ENCODE results near the gene POP4. TPM values are rescaled to one million over a fixed set of nuclear protein-coding genes. Genes with fewer than 3 reads are reported as not detected.
A peak's percentile ranks its signal among the peaks of the same experiment; 100 is the strongest.

The POP4 gene
- total and polyA plus RNA-seq, 2 of the 8 experiments (the other 6 are each of a cell fraction or from before 2014, with no cell fraction given), result 29.1 to 41.5 TPM

- Histone ChIP-seq H2BK12ac (ENCODE audit: low read depth, low read length) (no peak overlapping the region), H2BK15ac (ENCODE audit: low read length) (no peak overlapping the region), H3K4me3 (ENCODE audit: extremely low read depth in 1 of 4, insufficient read depth in 2 of 4, low read depth in 3 of 4, low read length in 4 of 4) (no peak overlapping the region), H4K20me1 (replicated peaks in 1 of 2; ENCODE audit: control insufficient read depth in 1 of 2, insufficient read depth in 2 of 2, low read length in 2 of 2) (no peaks in the 10 kb centered on the region), H3K18ac (ENCODE audit: extremely low read depth, low read length) (no peak overlapping the region), H3K9ac (replicated peaks in 1 of 4; ENCODE audit: extremely low read depth in 1 of 4, low read depth in 3 of 4, low read length in 3 of 4) (no peak overlapping the region), H2AFZ (ENCODE audit: low read length) (no peak overlapping the region), H3K56ac (replicated peaks; ENCODE audit: insufficient read length, low read depth, low read length) (no peak overlapping the region), H2BK20ac (ENCODE audit: low read length) (no peak overlapping the region), H4K8ac (ENCODE audit: extremely low read depth, insufficient read depth, low read length) (no peak overlapping the region), H3K14ac (ENCODE audit: insufficient read length) (no peak overlapping the region), H3K9me3 (ENCODE audit: insufficient read depth in 2 of 2, low read depth in 1 of 2, low read length in 1 of 2) (no peaks in the 10 kb centered on the region), H4K5ac (ENCODE audit: insufficient read length, low read depth, low read length) (no peak overlapping the region), H2BK5ac (ENCODE audit: low read depth, low read length) (no peak overlapping the region), H2BK120ac (replicated peaks; ENCODE audit: low read depth, low read length) (no peak overlapping the region), H2AK5ac (ENCODE audit: low read depth, low read length) (no peak overlapping the region), H3K4me1 (replicated peaks in 1 of 4; ENCODE audit: control insufficient read depth in 3 of 4, insufficient read depth in 4 of 4, low read length in 3 of 4) (peaks cover 3 to 12% (median 6%) of the 10 kb centered on the region in 4 experiments; a peak in 6 of 7 replicates), H3K27ac (ENCODE audit: low read depth, low read length) (no peak overlapping the region), H3K23me2 (ENCODE audit: low read depth, low read length) (no peaks in the 10 kb centered on the region), H3K4ac (replicated peaks; ENCODE audit: insufficient read length, low read depth, low read length) (no peak overlapping the region), H3K4me2 (ENCODE audit: insufficient read depth in 1 of 2, low read depth in 2 of 2, low read length in 2 of 2) (no peak overlapping the region), H3K79me1 (ENCODE audit: low read depth, low read length) (no peaks in the 10 kb centered on the region), H4K91ac (replicated peaks; ENCODE audit: insufficient read length, low read length) (no peak overlapping the region), H3K27me3 (replicated peaks in 1 of 4; ENCODE audit: control insufficient read depth in 3 of 4, extremely low read depth in 1 of 4, insufficient read depth in 3 of 4, low read length in 3 of 4) (no peaks in the 10 kb centered on the region), H3K79me2 (ENCODE audit: control insufficient read depth in 1 of 2, insufficient read depth in 2 of 2, low read length in 2 of 2) (no peaks in the 10 kb centered on the region), H3K36me3 (ENCODE audit: control insufficient read depth in 2 of 4, insufficient read depth in 4 of 4, low read length in 3 of 4) (no peaks in the 10 kb centered on the region), H3K23ac (ENCODE audit: insufficient read length) (no peak overlapping the region)
- ChIA-PET POLR2A (ENCODE audit: partially characterized antibody) (no interaction called here), CTCF (ENCODE audit: partially characterized antibody) (interaction anchor here (1.1 to 1.7 kb wide), 3 partner anchors 34 to 72 kb away, joined by 3 to 6 read pairs (median 4); partner anchors contain the start of gene POP4)
- FAIRE-seq, result no peak
- whole genome bisulfite sequencing, 2 experiments (ENCODE audit: extremely low coverage in 1 of 2, insufficient coverage in 1 of 2, insufficient read length in 1 of 2, insufficient replicate concordance in 2 of 2, low coverage in 1 of 2, low lambda C conversion rate in 2 of 2, missing lambda C conversion rate in 1 of 2), result 88% methylated on average over 6 of the region's 6 CpGs; no CpG with 5 or more reads in 1 of the 2 experiments
- TF ChIP-seq SRF (IDR thresholded peaks at IDR 0.05; ENCODE audit: low read depth, low read length), result peak; percentile 58; the same call in 1 of the 2 replicates
- TF ChIP-seq HDAC6 (IDR thresholded peaks at IDR 0.05; ENCODE audit: low read depth, low read length), result no peak
- TF ChIP-seq CBX5 (IDR thresholded peaks at IDR 0.05; ENCODE audit: low read depth, low read length), result no peak
- no peak for TF ChIP-seq EP300 (IDR thresholded peaks at IDR 0.05; ENCODE audit: borderline replicate concordance in 1 of 2, low read depth in 2 of 2, low read length in 2 of 2)
- DNase-seq (ENCODE audit: low read depth in 1 of 2, low spot score in 2 of 2), result no peak
Observed at GRCh38 chr19:29644210-29644609, 38.1 kb downstream of the POP4 start.
